HG03280 (cell line): Measurements from ENCODE around the gene SERPINA5.

ENCODE experiments used
- ATAC-seq: cut with Tn5 transposase; IDR thresholded peaks from one replicate; pipeline ENCODE4 v1.9.1; 2021; ENCODE audit warnings: mild to moderate bottlenecking, moderate library complexity; ENCODE audit not compliant: unreplicated experiment

Gene SERPINA5

DNA sequence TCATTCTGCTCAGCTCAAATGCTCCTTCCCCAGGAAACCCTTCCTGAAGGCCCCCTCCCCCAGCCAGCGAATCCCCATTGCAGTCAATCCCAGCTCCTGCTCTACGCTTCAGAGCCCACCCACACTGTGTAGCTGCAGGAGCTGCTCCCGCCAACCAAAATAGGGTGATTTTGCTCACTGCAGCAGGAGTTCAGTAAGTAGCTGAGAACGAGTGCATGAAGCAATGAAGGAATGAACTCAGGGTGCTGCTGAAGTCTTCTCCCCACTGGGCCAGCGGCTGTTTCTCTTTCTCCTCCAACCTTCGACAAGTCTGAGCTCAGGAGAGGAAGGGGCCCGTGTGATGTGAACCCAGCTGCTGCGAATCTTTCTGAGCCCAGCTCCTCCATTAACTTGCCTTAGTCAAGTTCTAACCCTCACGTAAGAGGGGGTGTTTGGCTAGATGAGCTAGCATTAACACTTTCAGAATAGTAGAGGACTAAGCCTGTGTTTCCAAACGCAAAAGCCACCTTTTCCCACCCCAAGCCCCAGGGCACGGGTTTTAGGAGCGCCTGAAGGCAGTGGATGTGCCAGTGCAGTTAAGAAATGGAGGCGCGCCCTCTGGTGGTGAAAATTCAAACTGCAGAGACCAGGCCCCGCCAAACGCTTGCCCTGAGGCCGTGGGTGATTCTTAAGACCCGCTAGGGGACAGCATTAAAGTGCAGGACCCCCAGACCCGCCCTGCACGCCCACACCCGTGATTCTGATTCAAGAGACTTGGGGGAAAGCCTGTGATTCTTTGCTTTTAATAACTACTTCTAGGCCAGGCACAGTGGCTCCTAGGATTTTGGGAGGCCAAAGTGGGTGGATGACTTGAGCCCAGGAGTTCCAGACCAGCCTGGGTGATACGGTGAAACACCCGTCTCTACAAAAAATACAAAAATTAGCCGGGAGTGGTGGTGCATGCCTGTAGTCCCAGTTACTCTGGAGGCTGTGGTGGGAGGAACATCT, 31.9 kb upstream of the SERPINA5 start:
- ATAC-seq: no peak

DNA sequence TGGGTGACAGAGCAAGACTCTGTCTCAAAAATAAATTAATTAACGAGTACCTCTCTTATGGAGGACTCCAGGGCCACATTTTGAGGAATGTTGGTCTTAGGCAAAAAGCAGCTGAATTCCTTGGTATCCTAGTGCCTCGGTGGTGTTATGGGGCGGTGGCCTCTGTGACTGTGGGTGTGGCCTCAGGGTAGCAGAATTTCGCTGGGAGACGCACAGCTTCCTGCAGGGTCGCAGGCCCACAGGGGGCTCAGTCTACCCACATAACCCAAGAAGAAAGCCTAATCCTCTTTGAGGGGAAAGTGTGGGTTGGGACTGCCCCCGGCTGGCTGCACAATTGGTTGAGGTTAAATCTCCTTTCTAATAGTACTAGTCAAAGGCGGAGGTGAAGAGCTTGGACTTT, 31.2 kb upstream of the SERPINA5 start:
- ATAC-seq: no peak

DNA sequence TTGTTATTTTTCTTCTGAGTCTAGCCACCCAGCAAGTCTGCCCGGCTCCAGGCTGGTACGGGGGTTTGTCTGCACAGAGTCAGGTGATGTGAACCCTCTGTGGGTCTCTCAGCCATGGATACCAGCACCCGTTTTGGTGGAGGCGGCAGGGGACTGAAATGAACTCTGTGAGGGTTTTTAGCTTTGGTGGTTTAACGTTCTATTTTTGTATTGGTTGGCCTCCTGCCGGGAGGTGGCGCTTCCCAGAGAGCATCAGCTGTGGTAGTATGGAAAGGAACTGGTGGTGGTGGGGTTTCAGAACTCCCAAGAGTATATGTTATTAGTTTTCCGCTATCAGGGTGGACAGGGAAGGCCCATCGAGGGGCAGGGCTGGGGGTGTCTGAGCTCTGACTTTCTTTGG, 25.2 kb upstream of the SERPINA5 start:
- ATAC-seq: no peak

DNA sequence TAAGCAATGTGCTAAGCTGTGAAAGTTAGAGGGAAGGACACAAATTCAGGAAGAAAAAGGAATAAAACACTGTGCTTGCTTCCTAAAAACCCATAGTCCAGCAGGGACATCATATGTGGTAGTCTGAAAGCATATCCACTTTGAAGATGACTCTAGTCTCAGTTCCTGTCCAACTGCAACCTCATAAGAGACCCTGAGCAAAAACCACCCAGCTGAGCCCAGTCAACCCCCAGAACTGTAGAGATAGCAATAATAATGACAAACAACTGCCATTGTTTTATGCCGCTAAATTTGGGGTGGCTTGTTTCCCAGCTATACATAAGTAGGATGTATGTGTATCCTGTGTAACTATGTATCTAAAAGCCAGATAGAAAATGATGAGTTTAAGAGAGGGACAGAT, 23.9 kb upstream of the SERPINA5 start:
- ATAC-seq: no peak

DNA sequence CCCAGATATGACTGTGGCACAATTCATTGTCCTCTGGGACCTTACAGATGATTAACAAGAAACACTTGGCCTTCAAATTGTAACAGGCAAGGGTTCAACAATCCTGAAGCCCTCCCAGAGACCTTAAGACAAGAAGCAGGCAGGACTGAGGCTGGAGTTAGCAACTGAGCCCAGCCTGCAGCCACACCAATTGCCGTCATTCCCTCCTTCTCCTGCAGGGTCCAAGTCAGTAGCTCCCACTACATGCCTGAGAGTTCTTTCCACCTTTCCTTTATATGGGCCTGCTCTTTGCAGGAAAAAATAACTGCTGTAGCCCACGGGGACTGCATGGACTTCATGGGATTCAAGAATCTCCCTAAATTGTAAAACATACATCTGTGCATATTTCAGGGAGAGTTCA, 22.4 kb upstream of the SERPINA5 start:
- no peak for ATAC-seq

DNA sequence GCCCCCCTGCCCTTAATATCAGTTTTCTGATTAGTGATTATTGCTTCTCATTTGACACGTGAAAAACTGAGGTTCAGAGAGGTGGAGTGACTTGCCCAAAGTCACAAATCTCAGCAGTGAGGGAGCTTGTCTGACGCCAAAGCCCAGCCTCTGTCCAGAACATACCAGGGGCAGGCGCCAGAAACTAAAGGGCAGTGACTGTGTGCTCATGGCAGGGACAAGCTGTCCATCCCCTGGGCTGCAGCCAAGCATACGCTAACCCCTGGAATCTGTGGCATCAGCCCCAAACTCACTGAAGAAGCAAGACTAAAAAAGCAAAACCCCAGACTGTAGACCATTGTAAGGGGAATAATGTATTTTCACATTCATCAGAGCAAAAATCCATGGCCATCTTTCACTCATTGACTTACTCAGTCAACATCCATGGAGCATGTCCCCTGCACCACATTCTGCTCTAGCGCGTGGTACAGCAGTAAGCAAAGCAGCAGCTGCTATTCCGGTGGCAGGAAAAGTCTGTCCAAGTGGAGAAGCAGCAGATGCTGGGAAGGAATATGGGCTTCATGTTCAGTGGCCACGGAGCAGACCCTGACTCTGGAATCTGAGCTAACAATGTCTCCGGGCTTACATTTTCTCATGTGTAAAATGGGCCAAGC, 21.5 kb upstream of the SERPINA5 start:
- no peak for ATAC-seq

DNA sequence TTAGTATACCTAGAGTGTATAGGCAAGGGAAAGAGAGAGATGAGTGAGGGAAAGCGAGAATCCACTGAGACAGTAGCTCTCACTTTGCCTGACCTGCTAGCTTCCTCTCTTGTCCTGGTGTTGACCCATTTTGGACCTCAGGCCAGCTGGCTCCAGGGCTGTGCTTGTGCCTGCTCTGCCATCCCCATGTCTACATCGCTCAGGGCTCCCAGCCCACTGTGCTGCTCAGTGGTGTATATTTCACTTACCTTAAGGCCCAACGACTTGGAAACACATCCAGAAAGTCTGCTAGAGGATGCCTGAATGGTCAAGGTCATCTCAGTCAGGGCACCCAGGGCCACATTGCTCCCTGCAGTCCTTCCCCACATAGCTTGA, 20.9 kb upstream of the SERPINA5 start:
- ATAC-seq: no peak

DNA sequence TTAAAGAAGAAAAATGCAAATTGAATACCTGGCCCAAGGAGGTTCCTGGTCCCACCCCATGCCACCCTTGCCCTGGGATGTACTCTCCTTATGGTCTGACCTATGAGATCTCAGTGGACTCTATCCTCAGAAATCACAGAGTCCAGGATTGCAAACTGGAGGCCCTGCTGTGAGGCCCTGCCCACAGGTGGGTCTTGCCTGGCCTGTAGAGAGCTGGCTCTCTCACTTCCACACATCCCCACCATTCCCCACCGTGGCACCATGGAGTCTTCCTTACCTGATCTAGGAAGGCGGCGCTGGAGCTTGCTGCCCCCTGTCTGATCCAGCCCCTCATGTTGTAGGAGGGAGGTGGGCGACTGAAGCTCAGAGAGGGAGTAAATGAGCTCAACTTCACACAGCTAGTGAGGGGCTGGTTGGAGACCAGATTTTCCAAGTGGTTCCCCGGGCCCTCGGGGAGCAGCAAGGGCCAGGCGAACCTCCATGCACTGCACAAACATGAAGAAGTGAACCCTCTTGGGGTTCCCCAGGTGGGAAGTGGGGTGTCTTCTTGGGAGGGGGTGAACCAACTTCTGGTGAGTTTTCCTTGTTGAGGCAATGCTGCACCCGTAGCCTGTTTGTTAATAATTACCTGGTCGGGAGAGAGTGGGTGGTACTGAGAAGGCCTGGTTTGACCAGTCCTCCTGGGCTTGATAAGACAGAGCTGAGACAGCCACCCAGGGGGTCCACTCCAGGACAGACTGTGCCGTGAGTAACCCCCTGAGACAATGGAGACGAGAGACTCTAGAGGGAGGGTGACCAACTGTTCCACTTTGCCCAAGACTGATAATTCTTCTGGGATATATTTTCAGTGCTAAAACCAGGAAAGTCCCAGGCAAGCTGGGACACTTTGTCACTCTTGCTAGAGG, 20.2 kb upstream of the SERPINA5 start, which contains the start of gene SERPINA4:
Gene SERPINA4, plus strand, starts transcription at position 692 of the 905 bp plus-strand sequence. CDS start 2,041 bp downstream, outside the sequence.
- no peak for ATAC-seq

DNA sequence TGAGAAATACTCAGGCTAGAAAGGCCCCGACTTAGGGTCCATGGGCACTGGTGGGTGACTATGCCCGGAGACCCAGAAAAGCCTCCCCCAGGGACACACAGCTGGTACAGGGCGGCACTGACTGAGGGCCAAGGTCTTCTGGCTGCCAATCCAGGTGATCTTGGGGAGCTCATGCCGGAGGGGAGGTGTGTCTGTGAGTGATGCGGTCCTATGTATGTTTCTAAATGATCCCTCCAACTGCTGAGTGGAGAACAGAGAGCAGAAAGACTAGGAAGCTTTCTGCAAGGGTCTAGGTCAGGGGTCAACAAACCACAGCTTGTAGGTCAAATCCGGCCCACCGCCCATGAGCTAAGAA, 19.6 kb upstream of the SERPINA5 start:
- ATAC-seq: no peak

DNA sequence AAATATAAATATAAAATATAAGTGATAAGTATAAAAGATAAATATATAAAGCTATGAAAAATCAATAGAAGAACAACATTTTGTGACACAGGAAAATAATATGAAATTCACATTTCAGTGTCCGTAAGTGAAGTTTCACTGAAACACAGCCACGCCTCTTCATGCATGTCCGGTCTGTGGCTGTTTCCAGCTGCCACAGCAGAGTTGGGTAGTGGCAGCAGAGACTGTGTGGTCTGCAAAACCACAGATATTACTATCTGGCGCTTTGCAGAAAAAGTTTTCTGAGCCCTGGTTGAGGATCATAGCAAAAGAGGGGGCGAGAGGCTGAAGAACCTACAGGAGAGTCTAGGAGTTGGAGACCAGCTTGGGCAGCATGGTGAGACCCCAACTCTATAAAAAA, 19.2 kb upstream of the SERPINA5 start:
- ATAC-seq: no peak

DNA sequence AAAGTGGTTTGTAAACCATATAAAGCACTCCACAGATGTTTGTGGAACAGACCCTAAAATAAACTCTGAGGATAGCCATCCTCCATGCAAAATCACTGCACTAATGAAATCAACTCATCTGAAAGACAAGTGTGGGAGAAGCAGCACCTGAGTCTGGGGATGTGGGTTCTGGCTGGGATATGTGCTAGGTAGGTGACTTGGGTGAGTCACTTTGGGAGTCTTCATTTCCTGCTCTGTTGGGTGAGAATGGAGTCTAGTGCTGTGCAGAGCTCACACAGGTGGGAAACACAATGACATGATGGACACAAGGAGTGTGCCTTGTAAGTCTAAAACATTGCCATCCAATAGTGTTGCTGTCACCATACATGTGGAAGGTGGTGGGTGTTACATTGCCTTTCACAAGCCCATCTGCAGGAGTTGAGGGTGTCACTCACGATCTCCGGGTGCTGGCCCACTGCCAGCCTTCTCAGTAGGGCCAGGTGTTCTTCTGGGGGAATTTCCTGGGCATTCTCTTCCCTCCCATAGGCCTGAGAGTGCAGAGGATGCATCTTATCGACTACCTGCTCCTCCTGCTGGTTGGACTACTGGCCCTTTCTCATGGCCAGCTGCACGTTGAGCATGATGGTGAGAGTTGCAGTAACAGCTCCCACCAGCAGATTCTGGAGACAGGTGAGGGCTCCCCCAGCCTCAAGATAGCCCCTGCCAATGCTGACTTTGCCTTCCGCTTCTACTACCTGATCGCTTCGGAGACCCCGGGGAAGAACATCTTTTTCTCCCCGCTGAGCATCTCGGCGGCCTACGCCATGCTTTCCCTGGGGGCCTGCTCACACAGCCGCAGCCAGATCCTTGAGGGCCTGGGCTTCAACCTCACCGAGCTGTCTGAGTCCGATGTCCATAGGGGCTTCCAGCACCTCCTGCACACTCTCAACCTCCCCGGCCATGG, 18.0 kb upstream of the SERPINA5 start:
- no peak for ATAC-seq

DNA sequence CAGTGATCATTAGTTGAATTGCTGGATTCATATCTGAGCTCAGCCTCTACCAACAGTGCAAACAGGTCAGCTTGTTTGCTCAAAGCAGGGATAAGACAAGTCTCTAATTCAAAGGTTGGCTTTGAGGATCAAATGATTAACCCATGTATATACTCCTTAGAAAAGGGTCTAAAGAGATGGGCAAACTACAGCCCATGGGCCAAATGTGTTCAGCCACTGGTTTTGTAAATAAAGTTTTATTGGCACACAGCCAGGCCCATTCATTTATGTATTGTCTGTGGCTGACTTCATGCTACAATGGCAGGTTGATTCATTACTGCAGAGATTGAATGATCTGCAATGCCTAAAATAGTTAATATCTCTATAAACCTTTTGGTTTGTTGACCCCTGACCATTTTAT, 16.8 kb upstream of the SERPINA5 start:
- ATAC-seq: no peak

DNA sequence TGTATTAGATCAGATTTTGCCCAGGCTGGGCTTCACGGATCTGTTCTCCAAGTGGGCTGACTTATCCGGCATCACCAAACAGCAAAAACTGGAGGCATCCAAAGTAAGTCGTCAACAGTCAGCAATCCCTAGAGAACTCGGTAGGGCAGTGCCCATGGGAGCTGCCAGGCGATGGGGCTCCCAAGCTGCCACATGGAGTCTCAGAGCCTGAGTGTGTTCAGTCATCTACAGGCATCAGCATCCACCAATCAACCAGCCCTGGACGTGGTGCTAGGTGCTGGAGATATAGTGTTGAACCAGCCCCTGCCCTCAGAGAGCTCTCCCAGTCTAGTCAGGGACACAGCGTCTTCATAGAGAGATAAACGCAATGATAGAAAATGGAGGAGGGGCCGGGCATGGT, 13.0 kb upstream of the SERPINA5 start:
- ATAC-seq: no peak

DNA sequence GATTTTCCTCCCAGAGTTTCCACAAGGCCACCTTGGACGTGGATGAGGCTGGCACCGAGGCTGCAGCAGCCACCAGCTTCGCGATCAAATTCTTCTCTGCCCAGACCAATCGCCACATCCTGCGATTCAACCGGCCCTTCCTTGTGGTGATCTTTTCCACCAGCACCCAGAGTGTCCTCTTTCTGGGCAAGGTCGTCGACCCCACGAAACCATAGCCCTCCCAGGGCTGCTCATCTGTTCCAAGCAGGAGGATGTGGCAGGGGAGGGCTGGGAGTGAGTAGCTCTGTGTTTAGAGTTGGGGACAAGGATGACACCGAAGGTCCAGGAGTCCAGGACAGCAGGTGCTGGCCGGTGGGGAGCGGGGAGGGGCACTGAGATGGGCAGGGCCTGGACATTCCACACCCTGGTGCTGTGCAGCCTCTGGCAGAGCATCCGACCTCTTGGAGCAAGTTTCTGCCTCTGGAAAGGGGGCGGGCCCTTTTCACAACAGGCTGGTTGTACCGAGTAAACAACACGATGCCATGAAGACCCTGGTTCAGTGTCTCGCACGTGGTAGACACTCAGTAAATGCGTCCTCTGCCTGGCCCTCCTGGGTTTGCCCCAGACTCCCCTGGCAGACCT, 11.7 kb upstream of the SERPINA5 start:
- ATAC-seq: no peak

DNA sequence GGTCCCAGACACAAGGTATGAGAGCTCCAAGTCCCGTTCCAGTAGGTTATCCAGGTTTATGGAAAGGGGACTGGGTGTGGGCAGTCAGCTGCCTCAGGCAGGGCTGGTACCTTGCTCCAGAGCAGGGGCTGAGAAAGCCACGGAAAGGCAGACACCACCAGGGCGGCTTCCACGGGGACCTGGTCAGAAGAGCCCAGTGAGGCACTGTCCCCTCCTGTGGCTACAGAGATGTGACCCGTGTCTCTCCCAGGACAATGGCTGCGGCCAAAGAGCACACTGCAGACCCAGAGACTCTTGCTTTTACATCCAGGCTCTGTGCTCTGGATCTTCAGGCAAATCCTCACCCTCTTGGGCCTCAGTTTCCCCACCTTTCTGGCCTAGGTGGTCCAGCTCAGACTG, 11.2 kb upstream of the SERPINA5 start:
- no peak for ATAC-seq

DNA sequence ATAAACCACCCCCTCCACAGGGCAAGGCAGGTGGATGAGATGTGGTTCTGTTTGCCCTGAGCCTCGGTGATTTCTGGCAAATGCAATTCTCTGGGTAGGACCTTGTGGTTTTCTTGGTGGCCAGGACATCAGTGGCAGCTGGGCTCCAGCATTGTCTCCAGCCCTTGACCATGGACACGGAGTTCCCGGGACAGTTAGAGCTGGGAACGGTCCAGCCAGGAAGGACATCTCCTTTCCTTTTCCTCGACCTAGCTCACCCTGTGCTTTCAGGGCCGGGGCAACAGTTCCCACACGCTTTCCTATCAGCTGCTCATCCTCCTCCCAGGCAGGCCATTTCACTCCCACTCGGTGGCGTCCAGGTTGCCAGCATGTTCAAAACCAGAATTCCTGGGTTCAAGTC, 10.8 kb upstream of the SERPINA5 start:
- ATAC-seq: no peak

DNA sequence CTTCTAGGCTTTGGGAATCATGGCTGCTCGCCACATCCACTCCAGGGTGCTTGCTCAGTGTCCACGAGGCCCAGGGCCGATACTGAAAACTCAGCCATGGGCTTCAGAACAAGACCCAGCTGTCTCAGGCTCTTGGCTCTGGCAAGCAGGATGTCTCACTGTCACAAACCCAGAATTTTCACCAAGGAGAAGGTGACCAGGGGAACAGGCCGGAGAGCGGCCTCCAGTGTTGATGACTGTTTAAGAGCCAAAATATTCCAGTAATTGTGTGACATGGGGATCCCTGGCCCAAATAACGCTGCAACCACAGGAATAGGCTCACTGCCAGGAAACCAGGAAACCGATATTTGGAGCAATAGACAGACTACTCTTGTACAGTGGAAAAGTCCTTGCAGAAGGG, 9.8 kb upstream of the SERPINA5 start:
- ATAC-seq: no peak

DNA sequence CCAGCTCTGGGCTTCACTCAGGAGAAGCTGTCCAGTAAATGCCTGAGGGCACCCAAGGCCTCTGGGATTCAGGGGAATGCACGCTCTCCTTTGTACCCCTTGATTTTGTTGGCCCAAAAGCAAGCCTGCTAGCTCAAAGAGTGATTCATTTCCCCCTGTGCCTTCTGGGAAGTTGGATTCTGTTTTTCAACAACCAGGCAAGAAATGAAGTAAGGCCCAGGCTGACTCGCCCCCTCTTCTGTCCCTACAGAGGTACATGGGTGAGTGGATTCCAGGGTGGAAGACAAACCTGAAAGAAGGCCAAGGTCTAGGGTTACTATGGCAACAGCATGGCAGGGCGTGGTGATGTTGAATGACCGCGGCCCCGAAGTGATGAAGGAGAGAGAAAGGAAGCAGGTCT, 9.3 kb upstream of the SERPINA5 start:
- no peak for ATAC-seq

DNA sequence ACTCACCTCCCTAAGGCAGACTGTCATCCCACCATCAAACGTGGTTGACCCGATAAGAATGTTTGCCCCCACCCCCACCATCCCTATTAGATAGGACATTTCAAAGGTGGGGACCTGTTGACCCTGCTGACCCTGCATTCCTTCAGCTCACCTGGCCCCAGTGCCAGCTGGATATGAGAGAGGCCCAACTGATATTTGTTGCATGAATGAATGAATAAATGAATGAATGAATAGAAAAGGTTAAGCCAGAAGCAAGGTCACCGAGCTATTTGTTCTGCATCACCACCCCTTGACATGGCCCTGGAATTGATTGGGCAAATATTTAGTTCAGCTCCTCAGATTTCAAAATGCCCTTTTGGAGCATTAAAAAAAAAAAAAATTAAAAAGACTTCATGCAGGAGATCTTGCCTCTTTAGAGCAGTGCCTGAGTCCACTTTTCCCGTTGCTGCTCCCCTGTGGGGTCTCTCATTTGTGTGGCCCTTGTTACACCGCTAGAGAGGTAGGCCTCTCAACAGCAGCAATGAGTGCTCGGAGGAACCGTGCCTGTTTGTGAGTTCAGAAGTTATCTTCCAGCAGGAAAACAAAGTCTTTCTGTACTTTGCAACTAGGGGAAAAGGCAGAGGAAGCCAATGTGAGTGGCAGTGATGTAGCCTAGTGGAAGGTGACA, 8.5 kb upstream of the SERPINA5 start:
- no peak for ATAC-seq
